ENCODE results near the gene CCNJ. TPM values are rescaled to one million over a fixed set of nuclear protein-coding genes. Genes with fewer than 3 reads are reported as not detected.

The CCNJ gene
- total RNA-seq, 1 donor from 2014 or later, result 21.5 TPM

GRCh38 chr10:96049340-96049739 is 6.0 kb downstream of the CCNJ start:
- Histone ChIP-seq H3K27ac (ENCODE audit: low read depth, low read length) (no peak overlapping the region), H3K79me2 (ENCODE audit: insufficient read depth, low read length) (peaks cover 99% of the 10 kb centered on the region), H3K4me3 (ENCODE audit: insufficient read depth, low read depth, low read length) (no peak overlapping the region), H4K20me1 (ENCODE audit: insufficient read depth, low read length) (peaks cover 66% of the 10 kb centered on the region), H3K4me1 (ENCODE audit: insufficient read depth, low read length) (no peaks in the 10 kb centered on the region), H3K4me2 (ENCODE audit: low read length) (no peak overlapping the region), H2AFZ (ENCODE audit: low read depth, low read length) (no peak overlapping the region), H3K9me3 (ENCODE audit: insufficient read depth, low read depth, low read length) (no peaks in the 10 kb centered on the region), H3K9ac (ENCODE audit: low read length) (no peak overlapping the region), H3K36me3 (ENCODE audit: insufficient read depth, low read length) (peaks cover 23% of the 10 kb centered on the region), H3K27me3 (ENCODE audit: insufficient read depth, low read length) (no peaks in the 10 kb centered on the region)
- Mint-ChIP-seq H3K4me3 (ENCODE audit: unreplicated experiment) (no peak overlapping the region), H3K4me1 (ENCODE audit: low read depth, unreplicated experiment) (peaks cover 13% of the 10 kb centered on the region), H3K36me3 (ENCODE audit: low read depth, unreplicated experiment) (peaks cover 2% of the 10 kb centered on the region), H3K9me3 (ENCODE audit: unreplicated experiment) (no peaks in the 10 kb centered on the region), H3K27me3 (ENCODE audit: low read depth, unreplicated experiment) (no peaks in the 10 kb centered on the region), H3K27ac (ENCODE audit: unreplicated experiment) (no peak overlapping the region)
- TF ChIP-seq, protein P1, sequence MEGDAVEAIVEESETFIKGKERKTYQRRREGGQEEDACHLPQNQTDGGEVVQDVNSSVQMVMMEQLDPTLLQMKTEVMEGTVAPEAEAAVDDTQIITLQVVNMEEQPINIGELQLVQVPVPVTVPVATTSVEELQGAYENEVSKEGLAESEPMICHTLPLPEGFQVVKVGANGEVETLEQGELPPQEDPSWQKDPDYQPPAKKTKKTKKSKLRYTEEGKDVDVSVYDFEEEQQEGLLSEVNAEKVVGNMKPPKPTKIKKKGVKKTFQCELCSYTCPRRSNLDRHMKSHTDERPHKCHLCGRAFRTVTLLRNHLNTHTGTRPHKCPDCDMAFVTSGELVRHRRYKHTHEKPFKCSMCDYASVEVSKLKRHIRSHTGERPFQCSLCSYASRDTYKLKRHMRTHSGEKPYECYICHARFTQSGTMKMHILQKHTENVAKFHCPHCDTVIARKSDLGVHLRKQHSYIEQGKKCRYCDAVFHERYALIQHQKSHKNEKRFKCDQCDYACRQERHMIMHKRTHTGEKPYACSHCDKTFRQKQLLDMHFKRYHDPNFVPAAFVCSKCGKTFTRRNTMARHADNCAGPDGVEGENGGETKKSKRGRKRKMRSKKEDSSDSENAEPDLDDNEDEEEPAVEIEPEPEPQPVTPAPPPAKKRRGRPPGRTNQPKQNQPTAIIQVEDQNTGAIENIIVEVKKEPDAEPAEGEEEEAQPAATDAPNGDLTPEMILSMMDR (IDR thresholded peaks at IDR 0.05; ENCODE audit: insufficient read depth, low read depth, low read length), result no peak
- TF ChIP-seq EZH2 (IDR thresholded peaks at IDR 0.05; ENCODE audit: insufficient read depth, low read length), result no peak
- FAIRE-seq (no peak), DNase-seq (ENCODE audit: low read depth) (no peak)

DNA sequence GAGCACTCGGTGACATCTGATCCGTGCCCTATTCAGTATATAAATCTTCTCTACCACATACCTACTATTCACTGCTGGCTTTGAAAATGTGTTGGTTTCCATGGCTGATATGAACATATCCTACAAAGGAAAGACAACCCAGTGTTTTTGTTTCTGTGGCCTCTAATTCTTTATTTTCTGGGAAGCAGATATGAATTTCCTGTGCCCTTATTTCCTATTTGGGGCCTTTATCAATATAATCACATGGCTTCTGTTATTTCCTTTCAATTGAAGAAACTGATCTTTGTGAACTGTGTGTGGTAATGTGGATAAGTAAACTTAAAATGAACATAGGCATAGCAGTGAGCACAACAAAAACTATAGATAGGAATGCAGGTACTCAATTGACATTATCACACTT is 10.6 kb downstream of the CCNJ start:
- Mint-ChIP-seq H3K4me3 (ENCODE audit: unreplicated experiment) (no peak overlapping the region), H3K36me3 (ENCODE audit: low read depth, unreplicated experiment) (peaks cover 3% of the 10 kb centered on the region), H3K9me3 (ENCODE audit: unreplicated experiment) (no peaks in the 10 kb centered on the region), H3K27me3 (ENCODE audit: low read depth, unreplicated experiment) (no peaks in the 10 kb centered on the region), H3K4me1 (ENCODE audit: low read depth, unreplicated experiment) (peaks cover 15% of the 10 kb centered on the region), H3K27ac (ENCODE audit: unreplicated experiment) (no peak overlapping the region)
- H3K27ac ChIP-seq (ENCODE audit: low read depth, low read length), result no peak overlapping the region
- FAIRE-seq, result no peak
- H4K20me1 ChIP-seq (ENCODE audit: insufficient read depth, low read length), result peaks cover 51% of the 10 kb centered on the region
- no peaks in the 10 kb centered on the region for H3K9me3 ChIP-seq (ENCODE audit: insufficient read depth, low read depth, low read length)
- DNase-seq (ENCODE audit: low read depth), result no peak
- no peaks in the 10 kb centered on the region for H3K4me1 ChIP-seq (ENCODE audit: insufficient read depth, low read length)
- no peak overlapping the region for H3K4me2 ChIP-seq (ENCODE audit: low read length)
- peaks cover 38% of the 10 kb centered on the region for H3K36me3 ChIP-seq (ENCODE audit: insufficient read depth, low read length)
- H3K27me3 ChIP-seq (ENCODE audit: insufficient read depth, low read length), result no peaks in the 10 kb centered on the region
- H3K79me2 ChIP-seq (ENCODE audit: insufficient read depth, low read length), result peaks cover 67% of the 10 kb centered on the region
- H3K4me3 ChIP-seq (ENCODE audit: insufficient read depth, low read depth, low read length), result no peak overlapping the region
- no peak overlapping the region for H2AFZ ChIP-seq (ENCODE audit: low read depth, low read length)
- TF ChIP-seq, protein P1 (IDR thresholded peaks at IDR 0.05; ENCODE audit: insufficient read depth, low read depth, low read length), result no peak
- TF ChIP-seq EZH2 (IDR thresholded peaks at IDR 0.05; ENCODE audit: insufficient read depth, low read length), result no peak
- no peak overlapping the region for H3K9ac ChIP-seq (ENCODE audit: low read length)

GRCh38 chr10:96056787-96057186 is 13.4 kb downstream of the CCNJ start:
- Histone ChIP-seq H4K20me1 (ENCODE audit: insufficient read depth, low read length) (peaks cover 33% of the 10 kb centered on the region), H3K79me2 (ENCODE audit: insufficient read depth, low read length) (peaks cover 39% of the 10 kb centered on the region), H3K4me2 (ENCODE audit: low read length) (no peak overlapping the region), H3K36me3 (ENCODE audit: insufficient read depth, low read length) (peaks cover 29% of the 10 kb centered on the region), H3K27ac (ENCODE audit: low read depth, low read length) (no peak overlapping the region), H2AFZ (ENCODE audit: low read depth, low read length) (no peak overlapping the region), H3K27me3 (ENCODE audit: insufficient read depth, low read length) (no peaks in the 10 kb centered on the region), H3K4me1 (ENCODE audit: insufficient read depth, low read length) (no peaks in the 10 kb centered on the region), H3K9me3 (ENCODE audit: insufficient read depth, low read depth, low read length) (no peaks in the 10 kb centered on the region), H3K4me3 (ENCODE audit: insufficient read depth, low read depth, low read length) (no peak overlapping the region), H3K9ac (ENCODE audit: low read length) (no peak overlapping the region)
- FAIRE-seq, result no peak
- Mint-ChIP-seq H3K9me3 (ENCODE audit: unreplicated experiment) (no peaks in the 10 kb centered on the region), H3K27ac (ENCODE audit: unreplicated experiment) (no peak overlapping the region), H3K27me3 (ENCODE audit: low read depth, unreplicated experiment) (no peaks in the 10 kb centered on the region), H3K36me3 (ENCODE audit: low read depth, unreplicated experiment) (peaks cover 3% of the 10 kb centered on the region), H3K4me3 (ENCODE audit: unreplicated experiment) (no peak overlapping the region), H3K4me1 (ENCODE audit: low read depth, unreplicated experiment) (peaks cover 14% of the 10 kb centered on the region)
- DNase-seq (ENCODE audit: low read depth), result no peak
- TF ChIP-seq EZH2 (IDR thresholded peaks at IDR 0.05; ENCODE audit: insufficient read depth, low read length), result no peak
- TF ChIP-seq, protein P1 (IDR thresholded peaks at IDR 0.05; ENCODE audit: insufficient read depth, low read depth, low read length), result no peak
